ENCODE data around the gene MAP4K4.
"Not testable (repeated sequence)": the region's sequence is repeated elsewhere in the genome, so short reads cannot be mapped to it uniquely, and the experiment has no call there.

MAP4K4 gene

DNA sequence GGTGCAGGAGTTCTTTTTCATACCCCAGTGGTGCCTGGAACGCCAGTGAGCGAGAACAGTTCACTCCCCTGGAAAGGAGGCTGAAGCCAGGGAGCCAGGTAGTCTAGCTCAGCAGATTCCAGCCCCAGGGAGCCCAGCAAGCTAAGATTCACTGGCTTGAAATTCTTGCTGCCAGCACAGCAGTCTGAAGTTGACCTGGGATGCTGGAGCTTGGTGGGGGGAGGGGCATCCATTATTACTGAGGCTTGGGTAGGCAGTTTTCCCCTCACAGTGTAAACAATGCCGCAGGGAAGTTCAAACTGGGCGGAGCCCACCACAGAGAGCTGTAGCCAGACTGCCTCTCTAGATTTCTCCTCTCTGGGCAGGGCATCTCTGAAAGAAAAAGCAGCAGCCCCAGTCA, 238.3 kb downstream of the MAP4K4 start:
- DNase-seq = not testable (repeated sequence)

DNA sequence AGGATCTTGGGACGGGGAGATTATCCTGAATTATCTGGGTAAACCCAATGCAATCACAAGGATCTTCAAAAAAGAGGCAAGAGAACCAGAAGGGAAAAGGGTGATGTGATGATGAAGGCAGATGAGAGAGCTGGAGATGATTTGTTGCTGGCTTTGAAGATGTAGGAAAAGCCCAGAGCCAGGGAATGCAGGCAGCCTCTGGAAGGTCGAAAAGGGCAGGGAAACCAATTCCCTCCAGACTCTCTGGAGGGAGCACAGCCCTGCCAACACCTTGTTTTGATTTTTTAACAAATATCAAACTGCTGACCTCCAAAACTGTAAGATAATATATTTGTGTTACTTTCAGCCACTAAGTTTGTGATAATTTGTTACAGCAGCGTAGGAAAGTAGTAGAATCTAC, 245.3 kb downstream of the MAP4K4 start:
- DNase-seq = no peak

Data from NCI-H2107 (cell line).